Smooth muscle cell (in vitro differentiated cells): ENCODE measurements around the gene IGLON5. TPM values are rescaled to one million over a fixed set of nuclear protein-coding genes. Genes with fewer than 3 reads are reported as not detected.

Experiments
- DNase-seq: peaks from one replicate; lab custom pipeline; 2025; ENCODE audit not compliant: unreplicated experiment; lab: John Stamatoyannopoulos, UW
- H2AFZ ChIP-seq: fragments of 200-600 bp; sonication (generic); 2 replicates; pipeline ENCODE4 v1.6.0; 2016; ENCODE audit warnings: antibody characterized with exemption, low read depth, mild to moderate bottlenecking
- H3F3A ChIP-seq: fragments of 200-600 bp; sonication (generic); 2 replicates; pipeline ENCODE4 v1.6.0; 2017; ENCODE audit warnings: antibody characterized with exemption, low read depth
- H3K27ac ChIP-seq: fragments of 200-600 bp; sonication (generic); 2 replicates; pipeline ENCODE4 v1.5.1; 2016; ENCODE audit warnings: low read depth, mild to moderate bottlenecking
- H3K27me3 ChIP-seq: fragments of 200-600 bp; sonication (generic); 2 replicates; pipeline ENCODE4 v1.6.1; 2016; ENCODE audit warnings: low read depth, mild to moderate bottlenecking
- H3K36me3 ChIP-seq: fragments of 200-600 bp; sonication (generic); 2 replicates; pipeline ENCODE4 v1.5.1; 2016; ENCODE audit warnings: low read depth
- H3K4me1 ChIP-seq: fragments of 200-600 bp; sonication (generic); 2 replicates; pipeline ENCODE4 v1.5.1; 2016; ENCODE audit warnings: low read depth
- H3K4me2 ChIP-seq: fragments of 200-600 bp; sonication (generic); 2 replicates; pipeline ENCODE4 v1.6.0; 2016; ENCODE audit warnings: mild to moderate bottlenecking
- H3K4me3 ChIP-seq: fragments of 200-600 bp; sonication (generic); 2 replicates; pipeline ENCODE4 v1.5.1; 2016; ENCODE audit warnings: mild to moderate bottlenecking
- H3K79me2 ChIP-seq: fragments of 200-600 bp; sonication (generic); 2 replicates; pipeline ENCODE4 v1.6.0; 2016; ENCODE audit warnings: low read depth, mild to moderate bottlenecking
- H3K9ac ChIP-seq: fragments of 200-600 bp; sonication (generic); 2 replicates; pipeline ENCODE4 v1.6.0; 2016; ENCODE audit warnings: low read depth
- H3K9me3 ChIP-seq: fragments of 200-600 bp; sonication (generic); replicated peaks from 2 replicates; pipeline ENCODE4 v1.5.1; 2016; ENCODE audit warnings: low read depth
- H4K20me1 ChIP-seq: fragments of 200-600 bp; sonication (generic); 2 replicates; pipeline ENCODE4 v1.6.0; 2016; ENCODE audit warnings: low read depth
- WGBS: methylation state at CpG from one replicate; pipeline ENCODE4 v1.1.7; 2016; ENCODE audit warnings: low lambda C conversion rate; 5-methylcytosine and 5-hydroxymethylcytosine counted together
- polyA plus RNA-seq: library from polyadenylated mRNA; unstranded; fragments of >200 nt; fragmentation: Nextera tagmentation; extraction: Ambion mirVana; gene quantifications from 2 replicates; pipeline ENCODE4 v1.2.1, GENCODE V29; 2016
- total RNA-seq: library from RNA; depleted of rRNA; stranded (reverse); fragments of >200 nt; gene quantifications from 2 replicates; pipeline ENCODE4 v1.2.3, GENCODE V29; 2014
- TF ChIP-seq, protein P1 (sequence below): fragments of 200-600 bp; sonication (generic); IDR thresholded peaks from 2 replicates; pipeline ENCODE4 v1.5.1; 2017; ENCODE audit warnings: borderline replicate concordance, mild to moderate bottlenecking, antibody characterized with exemption; ENCODE audit not compliant: insufficient read depth, poor library complexity, severe bottlenecking

Gene IGLON5
- total and polyA plus RNA-seq, 2 experiments from 2014 or later: 3.5 to 3.8 TPM

- WGBS: 83% methylated on average over 8 of the region's 8 CpGs
- peaks cover 12% of the 10 kb centered on the region for H3K4me1 ChIP-seq
- no peak for DNase-seq
- H3K27me3 ChIP-seq: no peaks in the 10 kb centered on the region
- no peak overlapping the region for H3K4me2 ChIP-seq
- no peaks in the 10 kb centered on the region for H3K79me2 ChIP-seq
- TF ChIP-seq, protein P1, sequence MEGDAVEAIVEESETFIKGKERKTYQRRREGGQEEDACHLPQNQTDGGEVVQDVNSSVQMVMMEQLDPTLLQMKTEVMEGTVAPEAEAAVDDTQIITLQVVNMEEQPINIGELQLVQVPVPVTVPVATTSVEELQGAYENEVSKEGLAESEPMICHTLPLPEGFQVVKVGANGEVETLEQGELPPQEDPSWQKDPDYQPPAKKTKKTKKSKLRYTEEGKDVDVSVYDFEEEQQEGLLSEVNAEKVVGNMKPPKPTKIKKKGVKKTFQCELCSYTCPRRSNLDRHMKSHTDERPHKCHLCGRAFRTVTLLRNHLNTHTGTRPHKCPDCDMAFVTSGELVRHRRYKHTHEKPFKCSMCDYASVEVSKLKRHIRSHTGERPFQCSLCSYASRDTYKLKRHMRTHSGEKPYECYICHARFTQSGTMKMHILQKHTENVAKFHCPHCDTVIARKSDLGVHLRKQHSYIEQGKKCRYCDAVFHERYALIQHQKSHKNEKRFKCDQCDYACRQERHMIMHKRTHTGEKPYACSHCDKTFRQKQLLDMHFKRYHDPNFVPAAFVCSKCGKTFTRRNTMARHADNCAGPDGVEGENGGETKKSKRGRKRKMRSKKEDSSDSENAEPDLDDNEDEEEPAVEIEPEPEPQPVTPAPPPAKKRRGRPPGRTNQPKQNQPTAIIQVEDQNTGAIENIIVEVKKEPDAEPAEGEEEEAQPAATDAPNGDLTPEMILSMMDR: no peak
- no peak overlapping the region for H3K9ac ChIP-seq
- H3K36me3 ChIP-seq: no peaks in the 10 kb centered on the region
- H3K9me3 ChIP-seq: no peaks in the 10 kb centered on the region
- H3K27ac ChIP-seq: no peak overlapping the region
- H3K4me3 ChIP-seq: no peak overlapping the region
- H4K20me1 ChIP-seq: no peaks in the 10 kb centered on the region
- no peak overlapping the region for H2AFZ ChIP-seq
- H3F3A ChIP-seq: no peaks in the 10 kb centered on the region
These were observed 59.8 kb downstream of the IGLON5 start for GRCh38 chr19:51371186-51371690.

DNA sequence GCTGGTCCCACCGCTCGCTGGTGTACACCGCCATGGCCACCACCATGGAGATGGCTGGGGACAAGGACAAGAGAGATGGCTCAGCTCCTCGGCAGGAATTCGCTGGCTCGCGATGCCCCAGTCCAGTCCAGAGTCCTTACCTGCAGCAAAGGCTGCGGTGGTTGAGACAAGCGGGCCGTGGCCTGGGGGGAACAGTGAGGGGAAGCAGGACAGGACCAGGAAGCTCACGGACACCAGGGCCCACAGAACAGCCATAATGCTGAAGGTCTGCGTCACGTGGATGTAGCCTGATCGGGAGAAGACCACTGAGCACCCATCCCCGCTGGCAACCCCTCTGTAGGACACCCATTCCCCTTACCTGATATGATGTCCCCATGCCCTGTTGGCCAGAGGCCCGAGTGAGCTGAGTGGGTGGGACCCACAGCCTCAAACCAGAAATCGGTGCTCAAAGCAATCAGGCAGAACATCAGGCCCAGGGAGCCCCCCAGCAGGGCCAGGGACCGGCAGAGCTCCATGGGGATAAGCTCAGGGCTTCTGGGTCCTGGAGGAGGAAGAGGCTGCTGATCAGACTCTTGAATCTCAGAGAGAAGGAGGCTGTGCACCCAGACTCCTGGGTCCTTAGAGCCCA, 60.7 kb downstream of the IGLON5 start:
- TF ChIP-seq, protein P1: no peak
- DNase-seq: no peak
- Histone ChIP-seq H3K4me2 (no peak overlapping the region), H3K79me2 (no peaks in the 10 kb centered on the region), H3K9me3 (no peaks in the 10 kb centered on the region), H3K36me3 (no peaks in the 10 kb centered on the region), H3K27me3 (no peaks in the 10 kb centered on the region), H3F3A (no peaks in the 10 kb centered on the region), H3K4me3 (no peak overlapping the region), H3K27ac (no peak overlapping the region), H3K9ac (no peak overlapping the region), H2AFZ (no peak overlapping the region), H3K4me1 (peaks cover 10% of the 10 kb centered on the region), H4K20me1 (no peaks in the 10 kb centered on the region)
- 94% methylated on average over 18 of the region's 18 CpGs for WGBS

GRCh38 chr19:51372649-51373504, 61.4 kb downstream of the IGLON5 start, which contains the start of gene NKG7:
TSS of gene NKG7 (minus strand) at chr19:51372654. CDS start at chr19:51372535, 119 bp downstream.
- H3K9ac ChIP-seq: no peak within 1 kb of the TSS
- H4K20me1 ChIP-seq: no peaks in the 10 kb centered on the region
- no peak within 1 kb of the TSS for H2AFZ ChIP-seq
- no peaks in the 10 kb centered on the region for H3K36me3 ChIP-seq
- WGBS: 62% methylated on average over 9 of the region's 9 CpGs
- H3K79me2 ChIP-seq: no peaks in the 10 kb centered on the region
- no peaks in the 10 kb centered on the region for H3K9me3 ChIP-seq
- H3F3A ChIP-seq: no peaks in the 10 kb centered on the region
- no peak within 1 kb of the TSS for H3K27ac ChIP-seq
- H3K4me3 ChIP-seq: no peak within 1 kb of the TSS
- no peak within 1 kb of the TSS for H3K4me2 ChIP-seq
- H3K27me3 ChIP-seq: no peaks in the 10 kb centered on the region
- no peak for DNase-seq
- TF ChIP-seq, protein P1: no peak
- H3K4me1 ChIP-seq: peaks cover 10% of the 10 kb centered on the region
